Ascending aorta (tissue), 2 donors: ENCODE results near the gene NEK3. TPM values are rescaled to one million over a fixed set of nuclear protein-coding genes. Genes with fewer than 3 reads are reported as not detected.
"Not testable (repeated sequence)": the region's sequence is repeated elsewhere in the genome, so short reads cannot be mapped to it uniquely, and the experiment has no call there.

Experiments
- DNase-seq, 2 donors: peaks; one replicate each; pipeline ENCODE4 v3.0.0-alpha.2; 2019; ENCODE audit warnings: low spot score in 2 of 2
- H3K27ac ChIP-seq, 2 donors: fragments of 200-600 bp; sonication (generic); one replicate each; pipeline ENCODE4 v1.5.1; 2016 to 2017; ENCODE audit warnings: mild to moderate bottlenecking in 1 of 2
- H3K27me3 ChIP-seq: fragments of 200-600 bp; sonication (generic); one replicate; pipeline ENCODE4 v1.5.1; 2017
- H3K36me3 ChIP-seq, 2 donors: fragments of 200-600 bp; sonication (generic); one replicate each; pipeline ENCODE4 v1.5.1; 2016
- H3K4me1 ChIP-seq, 2 donors: fragments of 200-600 bp; sonication (generic); one replicate each; pipeline ENCODE4 v1.5.1; 2016 to 2017; ENCODE audit warnings: mild to moderate bottlenecking in 1 of 2
- H3K4me3 ChIP-seq, 2 donors: fragments of 200-600 bp; sonication (generic); one replicate each; pipeline ENCODE4 v1.5.1; 2016 to 2017; ENCODE audit warnings: mild to moderate bottlenecking in 1 of 2
- H3K9me3 ChIP-seq, 2 donors: fragments of 200-600 bp; sonication (generic); one replicate each; pipeline ENCODE4 v1.5.1; 2016
- intact Hi-C: fragments of 100-400 bp; cut with DNase I; formaldehyde crosslinking; loops from one replicate; pipeline ENCODE4 v1.15.1; 2023
- total RNA-seq: library from RNA; depleted of rRNA; stranded (reverse); fragments of >200 nt; gene quantifications from one replicate; pipeline ENCODE4 v1.1.0, GENCODE V29; 2016
- TF ChIP-seq, protein P1 (sequence below), 3 experiments: fragments of 200-600 bp in 2 of 3; fragments of 450-650 bp in 1 of 3; sonication (generic) in 2 of 3; IDR thresholded peaks; one replicate each; pipeline ENCODE4 v1.5.1; 2016 to 2019; ENCODE audit warnings: antibody characterized with exemption in 3 of 3, mild to moderate bottlenecking in 1 of 3, moderate library complexity in 1 of 3

NEK3 gene
- total RNA-seq, 1 donor from 2014 or later = 4.7 TPM

- Histone ChIP-seq H3K9me3 (no peaks in the 10 kb centered on the region), H3K27me3 (no peaks in the 10 kb centered on the region), H3K4me1 (no peaks in the 10 kb centered on the region), H3K36me3 (no peaks in the 10 kb centered on the region), H3K4me3 (no peak overlapping the region), H3K27ac (no peak overlapping the region)
- no peak for DNase-seq
- intact Hi-C loops = no loop called here
- TF ChIP-seq, protein P1, sequence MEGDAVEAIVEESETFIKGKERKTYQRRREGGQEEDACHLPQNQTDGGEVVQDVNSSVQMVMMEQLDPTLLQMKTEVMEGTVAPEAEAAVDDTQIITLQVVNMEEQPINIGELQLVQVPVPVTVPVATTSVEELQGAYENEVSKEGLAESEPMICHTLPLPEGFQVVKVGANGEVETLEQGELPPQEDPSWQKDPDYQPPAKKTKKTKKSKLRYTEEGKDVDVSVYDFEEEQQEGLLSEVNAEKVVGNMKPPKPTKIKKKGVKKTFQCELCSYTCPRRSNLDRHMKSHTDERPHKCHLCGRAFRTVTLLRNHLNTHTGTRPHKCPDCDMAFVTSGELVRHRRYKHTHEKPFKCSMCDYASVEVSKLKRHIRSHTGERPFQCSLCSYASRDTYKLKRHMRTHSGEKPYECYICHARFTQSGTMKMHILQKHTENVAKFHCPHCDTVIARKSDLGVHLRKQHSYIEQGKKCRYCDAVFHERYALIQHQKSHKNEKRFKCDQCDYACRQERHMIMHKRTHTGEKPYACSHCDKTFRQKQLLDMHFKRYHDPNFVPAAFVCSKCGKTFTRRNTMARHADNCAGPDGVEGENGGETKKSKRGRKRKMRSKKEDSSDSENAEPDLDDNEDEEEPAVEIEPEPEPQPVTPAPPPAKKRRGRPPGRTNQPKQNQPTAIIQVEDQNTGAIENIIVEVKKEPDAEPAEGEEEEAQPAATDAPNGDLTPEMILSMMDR (IDR thresholded peaks at IDR 0.05) = no peak
Measured at GRCh38 chr13:52112591-52112990, 46.8 kb downstream of the NEK3 start.

GRCh38 chr13:52109116-52109670 lies 50.2 kb downstream of the NEK3 start:
- no peak overlapping the region for H3K4me3 ChIP-seq
- TF ChIP-seq, protein P1 (IDR thresholded peaks at IDR 0.05) = no peak
- H3K36me3 ChIP-seq = no peaks in the 10 kb centered on the region
- intact Hi-C loops = no loop called here
- H3K4me1 ChIP-seq = no peaks in the 10 kb centered on the region
- H3K27ac ChIP-seq = no peak overlapping the region
- H3K9me3 ChIP-seq = no peaks in the 10 kb centered on the region
- H3K27me3 ChIP-seq = no peaks in the 10 kb centered on the region
- no peak for DNase-seq

DNA sequence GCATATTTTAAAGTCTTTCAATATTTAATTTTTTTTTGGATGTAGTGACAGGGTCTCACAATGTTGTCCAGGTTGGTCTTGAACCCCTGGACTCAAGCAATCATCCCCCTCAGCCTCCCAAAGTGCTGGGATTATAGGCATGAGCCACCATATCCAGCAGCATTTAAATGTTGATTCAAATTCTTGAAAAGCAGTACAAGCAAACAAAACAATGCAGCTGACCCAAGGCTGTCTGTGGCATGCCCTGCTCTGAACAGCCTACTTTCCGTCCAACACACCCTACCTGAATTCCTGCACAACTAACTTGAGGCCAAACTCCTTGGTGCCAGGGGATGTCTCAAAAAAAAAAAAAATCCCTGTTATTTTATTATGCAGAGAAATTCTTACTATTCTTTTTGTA lies 53.6 kb downstream of the NEK3 start:
- H3K36me3 ChIP-seq = no peaks in the 10 kb centered on the region
- H3K4me1 ChIP-seq = no peaks in the 10 kb centered on the region
- no peaks in the 10 kb centered on the region for H3K9me3 ChIP-seq
- no peaks in the 10 kb centered on the region for H3K27me3 ChIP-seq
- intact Hi-C loops = no loop called here
- TF ChIP-seq, protein P1 (IDR thresholded peaks at IDR 0.05) = no peak
- no peak for DNase-seq
- H3K4me3 ChIP-seq = no peak overlapping the region
- H3K27ac ChIP-seq = no peak overlapping the region

GRCh38 chr13:52104624-52105023 lies 54.8 kb downstream of the NEK3 start:
- H3K36me3 ChIP-seq = no peaks in the 10 kb centered on the region
- no peak overlapping the region for H3K4me3 ChIP-seq
- H3K9me3 ChIP-seq = no peaks in the 10 kb centered on the region
- DNase-seq = no peak
- intact Hi-C loops = no loop called here
- H3K27ac ChIP-seq = no peak overlapping the region
- H3K4me1 ChIP-seq = no peaks in the 10 kb centered on the region
- TF ChIP-seq, protein P1 (IDR thresholded peaks at IDR 0.05) = no peak
- H3K27me3 ChIP-seq = no peaks in the 10 kb centered on the region

DNA sequence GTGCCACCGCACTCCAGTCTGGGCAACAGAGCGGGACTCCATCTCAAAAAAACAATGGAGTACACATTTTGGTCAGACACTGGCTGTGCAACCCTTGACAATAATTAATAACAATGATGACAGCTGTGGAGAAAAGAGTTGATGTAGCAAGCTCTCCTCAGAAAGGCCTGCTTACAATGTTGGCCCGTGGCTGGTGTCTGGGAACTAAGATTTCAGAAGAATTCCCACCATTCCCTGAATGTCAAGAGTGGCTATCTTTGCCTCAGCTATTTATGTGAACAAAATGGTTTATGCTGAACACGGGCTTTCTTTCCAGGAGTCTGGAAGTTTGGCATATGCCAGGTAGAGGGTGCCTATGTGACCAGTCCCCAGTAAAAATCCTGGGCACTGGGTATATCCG lies 56.0 kb downstream of the NEK3 start:
- intact Hi-C loops = no loop called here
- Histone ChIP-seq H3K4me1 (no peaks in the 10 kb centered on the region), H3K9me3 (no peaks in the 10 kb centered on the region), H3K27ac (no peak overlapping the region), H3K4me3 (no peak overlapping the region), H3K27me3 (no peaks in the 10 kb centered on the region), H3K36me3 (no peaks in the 10 kb centered on the region)
- TF ChIP-seq, protein P1 (IDR thresholded peaks at IDR 0.05) = no peak
- no peak for DNase-seq

DNA sequence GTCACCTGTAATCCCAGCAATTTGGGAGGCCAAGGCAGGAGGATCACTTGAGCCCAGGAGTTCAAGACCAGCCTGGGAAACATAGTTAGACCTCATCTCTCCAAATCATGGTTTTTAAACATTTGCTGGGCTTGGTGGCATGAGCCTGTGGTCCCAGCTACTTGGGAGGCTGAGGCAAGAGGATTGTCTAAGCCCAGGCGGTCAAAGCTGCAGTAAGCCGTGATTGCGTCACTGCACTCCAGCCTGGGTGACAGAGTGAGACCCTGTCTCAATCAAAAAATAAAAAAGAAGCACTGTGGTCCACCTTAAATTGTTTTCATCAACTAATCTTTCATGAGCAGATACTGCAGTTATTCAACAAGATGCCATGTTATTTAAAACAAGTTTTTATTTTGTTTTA lies 57.0 kb downstream of the NEK3 start:
- H3K36me3 ChIP-seq, H3K27me3 ChIP-seq, H3K4me1 ChIP-seq, DNase-seq, H3K9me3 ChIP-seq, intact Hi-C loops, H3K27ac ChIP-seq, H3K4me3 ChIP-seq: not testable (repeated sequence)
